GM12874 (cell line): Measurements from ENCODE around the gene ADAMTS2.

ENCODE experiments used
- TF ChIP-seq, protein P1 (sequence below): IDR thresholded peaks from 2 replicates; pipeline ENCODE4 v1.5.1; 2011; ENCODE audit warnings: low read depth, mild to moderate bottlenecking, control low read depth, low read length, moderate library complexity; ENCODE audit not compliant: insufficient read depth

ADAMTS2 gene

GRCh38 chr5:179264053-179264782 is 81.0 kb downstream of the ADAMTS2 start:
- TF ChIP-seq, protein P1, sequence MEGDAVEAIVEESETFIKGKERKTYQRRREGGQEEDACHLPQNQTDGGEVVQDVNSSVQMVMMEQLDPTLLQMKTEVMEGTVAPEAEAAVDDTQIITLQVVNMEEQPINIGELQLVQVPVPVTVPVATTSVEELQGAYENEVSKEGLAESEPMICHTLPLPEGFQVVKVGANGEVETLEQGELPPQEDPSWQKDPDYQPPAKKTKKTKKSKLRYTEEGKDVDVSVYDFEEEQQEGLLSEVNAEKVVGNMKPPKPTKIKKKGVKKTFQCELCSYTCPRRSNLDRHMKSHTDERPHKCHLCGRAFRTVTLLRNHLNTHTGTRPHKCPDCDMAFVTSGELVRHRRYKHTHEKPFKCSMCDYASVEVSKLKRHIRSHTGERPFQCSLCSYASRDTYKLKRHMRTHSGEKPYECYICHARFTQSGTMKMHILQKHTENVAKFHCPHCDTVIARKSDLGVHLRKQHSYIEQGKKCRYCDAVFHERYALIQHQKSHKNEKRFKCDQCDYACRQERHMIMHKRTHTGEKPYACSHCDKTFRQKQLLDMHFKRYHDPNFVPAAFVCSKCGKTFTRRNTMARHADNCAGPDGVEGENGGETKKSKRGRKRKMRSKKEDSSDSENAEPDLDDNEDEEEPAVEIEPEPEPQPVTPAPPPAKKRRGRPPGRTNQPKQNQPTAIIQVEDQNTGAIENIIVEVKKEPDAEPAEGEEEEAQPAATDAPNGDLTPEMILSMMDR, result no peak

GRCh38 chr5:179263391-179264052 is 81.7 kb downstream of the ADAMTS2 start:
- TF ChIP-seq, protein P1, result no peak

- TF ChIP-seq, protein P1, result no peak
Observed at GRCh38 chr5:179262126-179262920, 82.9 kb downstream of the ADAMTS2 start.

- TF ChIP-seq, protein P1, result no peak
Observed at GRCh38 chr5:179261301-179262125, 83.7 kb downstream of the ADAMTS2 start.

GRCh38 chr5:179260324-179261070 is 84.8 kb downstream of the ADAMTS2 start:
- TF ChIP-seq, protein P1, result no peak

- TF ChIP-seq, protein P1, result no peak
Observed at GRCh38 chr5:179259731-179260323, 85.4 kb downstream of the ADAMTS2 start.
